GM21737 (cell line): ENCODE data around the gene SRPK1.
A peak's percentile ranks its signal among the peaks of the same experiment; 100 is the strongest.
"Not testable (repeated sequence)": the region's sequence is repeated elsewhere in the genome, so short reads cannot be mapped to it uniquely, and the experiment has no call there.

Source experiments
- ATAC-seq: cut with Tn5 transposase; IDR thresholded peaks from one replicate; pipeline ENCODE4 v1.9.1; 2021; ENCODE audit warnings: mild to moderate bottlenecking, moderate library complexity; ENCODE audit not compliant: unreplicated experiment

Gene SRPK1

GRCh38 chr6:35931873-35932272 lies 11.0 kb upstream of the SRPK1 start:
- not testable (repeated sequence) for ATAC-seq

- no peak for ATAC-seq
Observed at GRCh38 chr6:35931120-35931561, 10.2 kb upstream of the SRPK1 start.

- ATAC-seq = no peak
Observed at GRCh38 chr6:35929601-35930000, 8.7 kb upstream of the SRPK1 start.

GRCh38 chr6:35926509-35927215 lies 5.8 kb upstream of the SRPK1 start:
- ATAC-seq = no peak

- ATAC-seq = no peak
Observed at GRCh38 chr6:35925961-35926360, 5.1 kb upstream of the SRPK1 start.

GRCh38 chr6:35924146-35924545 lies 3.2 kb upstream of the SRPK1 start:
- no peak for ATAC-seq

GRCh38 chr6:35922139-35922554 lies 1.2 kb upstream of the SRPK1 start:
- no peak for ATAC-seq

- peak; percentile 39 for ATAC-seq
Observed at GRCh38 chr6:35919827-35920751, 809 bp downstream of the SRPK1 start.

GRCh38 chr6:35919085-35919826 lies 1.6 kb downstream of the SRPK1 start:
- peak; percentile 5 for ATAC-seq

GRCh38 chr6:35916893-35917292 lies 4.0 kb downstream of the SRPK1 start:
- not testable (repeated sequence) for ATAC-seq

- no peak for ATAC-seq
Observed at GRCh38 chr6:35916056-35916455, 4.8 kb downstream of the SRPK1 start.

GRCh38 chr6:35914536-35914935 lies 6.4 kb downstream of the SRPK1 start:
- no peak for ATAC-seq

GRCh38 chr6:35911871-35912653 lies 8.8 kb downstream of the SRPK1 start:
- ATAC-seq = no peak

GRCh38 chr6:35909571-35909970 lies 11.3 kb downstream of the SRPK1 start:
- not testable (repeated sequence) for ATAC-seq

- ATAC-seq = not testable (repeated sequence)
Observed at GRCh38 chr6:35908753-35909401, 12.0 kb downstream of the SRPK1 start.

- no peak for ATAC-seq
Observed at GRCh38 chr6:35907750-35908149, 13.1 kb downstream of the SRPK1 start.

GRCh38 chr6:35906499-35906846 lies 14.4 kb downstream of the SRPK1 start:
- no peak for ATAC-seq

GRCh38 chr6:35905841-35906498 lies 14.9 kb downstream of the SRPK1 start:
- ATAC-seq = no peak

GRCh38 chr6:35905141-35905785 lies 15.6 kb downstream of the SRPK1 start:
- ATAC-seq = no peak
